Vagina (tissue), 2 donors: ENCODE measurements around the gene HBB.

Source experiments
- POLR2A ChIP-seq, 2 donors: fragments of 450-650 bp; IDR thresholded peaks; one replicate each; pipeline ENCODE4 v1.6.1; 2017; ENCODE audit warnings: antibody characterized with exemption in 2 of 2, mild to moderate bottlenecking in 2 of 2, moderate library complexity in 2 of 2
- POLR2AphosphoS5 ChIP-seq, 2 donors: sonication (generic); formaldehyde crosslinking; IDR thresholded peaks; one replicate each; pipeline ENCODE4 v1.9.0; 2017; ENCODE audit warnings: antibody characterized with exemption in 2 of 2, mild to moderate bottlenecking in 2 of 2, low read depth in 1 of 2; ENCODE audit not compliant: insufficient read depth in 1 of 2
- TF ChIP-seq, protein P1 (sequence below), 3 experiments: fragments of 450-650 bp in 2 of 3; fragments of 200-600 bp in 1 of 3; sonication (generic) in 1 of 3; IDR thresholded peaks; one replicate each; pipeline ENCODE4 v1.5.1; 2017 to 2019; ENCODE audit warnings: antibody characterized with exemption in 3 of 3, mild to moderate bottlenecking in 2 of 3, moderate library complexity in 2 of 3

DNA sequence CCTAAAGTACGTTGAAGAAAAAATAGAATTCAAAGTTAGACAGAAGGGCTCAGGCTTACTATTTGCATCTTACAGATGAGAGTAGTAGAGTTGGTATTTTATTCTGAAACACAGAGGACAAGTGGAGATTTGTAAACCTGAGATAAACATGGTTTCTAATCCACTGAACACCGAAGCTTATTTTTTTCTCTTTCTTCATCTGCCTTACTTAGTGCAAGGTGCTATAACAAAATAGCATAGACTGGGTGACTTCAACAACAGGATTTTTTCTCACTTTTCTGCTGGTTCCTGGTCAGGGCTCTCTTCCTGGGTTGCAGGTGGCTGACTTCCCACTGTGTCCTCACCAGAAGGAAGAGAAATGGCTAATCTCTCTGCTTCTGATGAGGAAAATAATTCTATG, 24.9 kb upstream of the HBB start:
- TF ChIP-seq POLR2A (IDR thresholded peaks at IDR 0.05) (no peak), POLR2AphosphoS5 (IDR thresholded peaks at IDR 0.05; ENCODE audit: insufficient read depth in 1 of 2, low read depth in 1 of 2) (no peak)
- TF ChIP-seq, protein P1, sequence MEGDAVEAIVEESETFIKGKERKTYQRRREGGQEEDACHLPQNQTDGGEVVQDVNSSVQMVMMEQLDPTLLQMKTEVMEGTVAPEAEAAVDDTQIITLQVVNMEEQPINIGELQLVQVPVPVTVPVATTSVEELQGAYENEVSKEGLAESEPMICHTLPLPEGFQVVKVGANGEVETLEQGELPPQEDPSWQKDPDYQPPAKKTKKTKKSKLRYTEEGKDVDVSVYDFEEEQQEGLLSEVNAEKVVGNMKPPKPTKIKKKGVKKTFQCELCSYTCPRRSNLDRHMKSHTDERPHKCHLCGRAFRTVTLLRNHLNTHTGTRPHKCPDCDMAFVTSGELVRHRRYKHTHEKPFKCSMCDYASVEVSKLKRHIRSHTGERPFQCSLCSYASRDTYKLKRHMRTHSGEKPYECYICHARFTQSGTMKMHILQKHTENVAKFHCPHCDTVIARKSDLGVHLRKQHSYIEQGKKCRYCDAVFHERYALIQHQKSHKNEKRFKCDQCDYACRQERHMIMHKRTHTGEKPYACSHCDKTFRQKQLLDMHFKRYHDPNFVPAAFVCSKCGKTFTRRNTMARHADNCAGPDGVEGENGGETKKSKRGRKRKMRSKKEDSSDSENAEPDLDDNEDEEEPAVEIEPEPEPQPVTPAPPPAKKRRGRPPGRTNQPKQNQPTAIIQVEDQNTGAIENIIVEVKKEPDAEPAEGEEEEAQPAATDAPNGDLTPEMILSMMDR (IDR thresholded peaks at IDR 0.05) = no peak
